COLO668 (cell line): ENCODE results near the gene HECA.
"Not testable (repeated sequence)": the region's sequence is repeated elsewhere in the genome, so short reads cannot be mapped to it uniquely, and the experiment has no call there.

Source experiments
- DNase-seq: peaks from one replicate; lab custom pipeline; 2025; ENCODE audit not compliant: unreplicated experiment; lab: John Stamatoyannopoulos, UW

Gene HECA

GRCh38 chr6:139201378-139201777, 66.5 kb downstream of the HECA start:
- DNase-seq = no peak

- no peak for DNase-seq
Observed at GRCh38 chr6:139204978-139205377, 70.1 kb downstream of the HECA start.

GRCh38 chr6:139205843-139206242, 71.0 kb downstream of the HECA start:
- DNase-seq = no peak

- DNase-seq = not testable (repeated sequence)
Observed at GRCh38 chr6:139210766-139211165, 75.9 kb downstream of the HECA start.

GRCh38 chr6:139212460-139212859, 77.6 kb downstream of the HECA start:
- DNase-seq = not testable (repeated sequence)

GRCh38 chr6:139219271-139219729, 84.4 kb downstream of the HECA start:
- DNase-seq = peak; percentile 68

GRCh38 chr6:139219746-139220145, 84.9 kb downstream of the HECA start:
- no peak for DNase-seq

GRCh38 chr6:139228387-139228786, 93.5 kb downstream of the HECA start:
- not testable (repeated sequence) for DNase-seq
